NCI-H2196 treated with DMSO at 0.1 percent for 48 hours (cell line): ENCODE data around the gene NEK7.

Experiments
- DNase-seq: peaks from one replicate; lab custom pipeline; 2025; ENCODE audit not compliant: unreplicated experiment; lab: John Stamatoyannopoulos, UW

Gene NEK7

GRCh38 chr1:198333744-198334143 is 176.9 kb downstream of the NEK7 start:
- DNase-seq: no peak

- DNase-seq: no peak
These were observed 178.9 kb downstream of the NEK7 start for GRCh38 chr1:198335663-198336062.

GRCh38 chr1:198337886-198338285 is 181.1 kb downstream of the NEK7 start:
- DNase-seq: no peak

- no peak for DNase-seq
These were observed 183.3 kb downstream of the NEK7 start for GRCh38 chr1:198340139-198340538.

- DNase-seq: no peak
These were observed 189.4 kb downstream of the NEK7 start for GRCh38 chr1:198346178-198346577.

- DNase-seq: no peak
These were observed 193.7 kb downstream of the NEK7 start for GRCh38 chr1:198350456-198350855.

- no peak for DNase-seq
These were observed 196.3 kb downstream of the NEK7 start for GRCh38 chr1:198352975-198353695.

GRCh38 chr1:198357937-198358336 is 201.1 kb downstream of the NEK7 start:
- DNase-seq: no peak

- no peak for DNase-seq
These were observed 202.3 kb downstream of the NEK7 start for GRCh38 chr1:198359024-198359653.

GRCh38 chr1:198360208-198360729 is 203.5 kb downstream of the NEK7 start:
- DNase-seq: no peak

GRCh38 chr1:198361237-198361767 is 204.5 kb downstream of the NEK7 start:
- no peak for DNase-seq

GRCh38 chr1:198363625-198364151 is 206.9 kb downstream of the NEK7 start:
- no peak for DNase-seq

GRCh38 chr1:198364471-198364870 is 207.7 kb downstream of the NEK7 start:
- DNase-seq: no peak

- DNase-seq: no peak
These were observed 210.5 kb downstream of the NEK7 start for GRCh38 chr1:198367296-198367695.

GRCh38 chr1:198370996-198371395 is 214.2 kb downstream of the NEK7 start:
- no peak for DNase-seq
